Endodermal cell (in vitro differentiated cells): ENCODE data around the gene PPP2R5E. TPM values are rescaled to one million over a fixed set of nuclear protein-coding genes. Genes with fewer than 3 reads are reported as not detected.

ENCODE experiments used
- DNase-seq: peaks from one replicate; pipeline ENCODE4 v3.0.0-alpha.2; 2017
- H3K27ac ChIP-seq: 2 replicates; pipeline ENCODE4 v1.5.1; 2013; ENCODE audit warnings: mild to moderate bottlenecking, low read depth, low read length, moderate library complexity
- H3K27me3 ChIP-seq: 2 replicates; pipeline ENCODE4 v1.6.1; 2013; ENCODE audit warnings: mild to moderate bottlenecking, low read length, moderate library complexity; ENCODE audit not compliant: insufficient read depth, control insufficient read depth, poor library complexity, severe bottlenecking
- H3K36me3 ChIP-seq: 2 replicates; pipeline ENCODE4 v1.7.0; 2013; ENCODE audit warnings: mild to moderate bottlenecking, low read length, moderate library complexity; ENCODE audit not compliant: control insufficient read depth, insufficient read depth
- H3K4me1 ChIP-seq: one replicate; pipeline ENCODE4 v1.7.0; 2013; ENCODE audit warnings: low read length; ENCODE audit not compliant: control insufficient read depth, insufficient read depth
- H3K4me3 ChIP-seq: 2 replicates; pipeline ENCODE4 v1.5.1; 2013; ENCODE audit warnings: mild to moderate bottlenecking, low read length, moderate library complexity
- H3K9ac ChIP-seq: 2 replicates; pipeline ENCODE4 v1.6.1; 2013; ENCODE audit warnings: mild to moderate bottlenecking, low read length, moderate library complexity; ENCODE audit not compliant: poor library complexity, severe bottlenecking; ENCODE audit errors: extremely low read depth
- H3K9me3 ChIP-seq: 2 replicates; pipeline ENCODE4 v1.6.1; 2013; ENCODE audit warnings: mild to moderate bottlenecking, low read length, moderate library complexity; ENCODE audit not compliant: control insufficient read depth
- H3K27ac Mint-ChIP-seq: 2 replicates; pipeline ENCODE4 v1.8.0; 2020; ENCODE audit warnings: mixed read lengths
- H3K27me3 Mint-ChIP-seq: 2 replicates; pipeline ENCODE4 v1.8.0; 2021; ENCODE audit warnings: mild to moderate bottlenecking, mixed read lengths; ENCODE audit not compliant: insufficient read depth
- H3K36me3 Mint-ChIP-seq: 2 replicates; pipeline ENCODE4 v1.8.0; 2020; ENCODE audit warnings: low read depth, mixed read lengths
- H3K4me1 Mint-ChIP-seq: 2 replicates; pipeline ENCODE4 v1.8.0; 2020; ENCODE audit warnings: mixed read lengths
- H3K4me3 Mint-ChIP-seq: 2 replicates; pipeline ENCODE4 v1.8.0; 2020; ENCODE audit warnings: mild to moderate bottlenecking, moderate library complexity, mixed read lengths
- H3K9me3 Mint-ChIP-seq: 2 replicates; pipeline ENCODE4 v1.8.0; 2020; ENCODE audit warnings: mild to moderate bottlenecking, mixed read lengths
- WGBS, 2 experiments: methylation state at CpG; one replicate each; pipeline versions ENCODE4 v1.1.5 to v1.1.7; 2013; ENCODE audit warnings: missing lambda C conversion rate in 2 of 2, mixed read lengths in 1 of 2; ENCODE audit not compliant: insufficient coverage in 1 of 2, insufficient read length in 1 of 2; 5-methylcytosine and 5-hydroxymethylcytosine counted together
- total RNA-seq, 2 donors: library from RNA; stranded (reverse); fragmentation: NEBNext Ultra II Directional in 1 of 2; extraction: Animal tissue kit (Norgen Biotek cat#: 25700) in 1 of 2; gene quantifications; 2 replicates in 1 of 2; 3 replicates in 1 of 2; pipeline ENCODE4 v1.2.1, GENCODE V29; 2021
- TF ChIP-seq, protein P1 (sequence below): fragments of 200-600 bp; sonication (generic); conservative IDR thresholded peaks from 2 replicates; pipeline ENCODE4 v1.5.0; 2021; ENCODE audit warnings: antibody characterized with exemption, mild to moderate bottlenecking

The PPP2R5E gene
- total RNA-seq, 2 donors from 2014 or later = 61.1 to 63.8 TPM

DNA sequence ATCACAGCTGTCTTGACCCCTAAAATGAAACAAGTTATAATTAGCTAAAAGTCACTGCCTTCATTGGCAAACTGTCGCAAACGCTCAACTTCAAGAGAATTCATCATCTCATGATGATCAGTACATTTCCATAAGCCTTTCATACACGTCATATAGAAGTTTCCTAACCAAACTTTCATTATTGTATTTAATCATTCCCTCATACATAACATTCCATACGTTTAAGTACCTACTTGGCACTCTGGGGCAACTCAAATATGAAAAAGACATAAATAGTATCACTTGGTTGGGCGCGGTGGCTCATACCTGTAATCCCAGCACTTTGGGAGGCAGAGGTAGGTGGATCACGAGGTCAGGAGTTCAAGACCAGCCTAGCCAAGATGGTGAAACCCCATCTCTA is 12.4 kb upstream of the PPP2R5E start:
- H3K4me3 Mint-ChIP-seq = no peak overlapping the region
- H3K4me1 ChIP-seq = no peaks in the 10 kb centered on the region
- 86 to 91% methylated on average over 6 to 7 of the region's 7 CpGs for WGBS, 2 experiments
- no peaks in the 10 kb centered on the region for H3K4me1 Mint-ChIP-seq
- H3K27me3 ChIP-seq = no peaks in the 10 kb centered on the region
- no peaks in the 10 kb centered on the region for H3K9me3 ChIP-seq
- H3K4me3 ChIP-seq = no peak overlapping the region
- no peaks in the 10 kb centered on the region for H3K9me3 Mint-ChIP-seq
- DNase-seq = no peak
- no peaks in the 10 kb centered on the region for H3K36me3 ChIP-seq
- no peaks in the 10 kb centered on the region for H3K36me3 Mint-ChIP-seq
- no peak overlapping the region for H3K9ac ChIP-seq
- no peak overlapping the region for H3K27ac Mint-ChIP-seq
- TF ChIP-seq, protein P1, sequence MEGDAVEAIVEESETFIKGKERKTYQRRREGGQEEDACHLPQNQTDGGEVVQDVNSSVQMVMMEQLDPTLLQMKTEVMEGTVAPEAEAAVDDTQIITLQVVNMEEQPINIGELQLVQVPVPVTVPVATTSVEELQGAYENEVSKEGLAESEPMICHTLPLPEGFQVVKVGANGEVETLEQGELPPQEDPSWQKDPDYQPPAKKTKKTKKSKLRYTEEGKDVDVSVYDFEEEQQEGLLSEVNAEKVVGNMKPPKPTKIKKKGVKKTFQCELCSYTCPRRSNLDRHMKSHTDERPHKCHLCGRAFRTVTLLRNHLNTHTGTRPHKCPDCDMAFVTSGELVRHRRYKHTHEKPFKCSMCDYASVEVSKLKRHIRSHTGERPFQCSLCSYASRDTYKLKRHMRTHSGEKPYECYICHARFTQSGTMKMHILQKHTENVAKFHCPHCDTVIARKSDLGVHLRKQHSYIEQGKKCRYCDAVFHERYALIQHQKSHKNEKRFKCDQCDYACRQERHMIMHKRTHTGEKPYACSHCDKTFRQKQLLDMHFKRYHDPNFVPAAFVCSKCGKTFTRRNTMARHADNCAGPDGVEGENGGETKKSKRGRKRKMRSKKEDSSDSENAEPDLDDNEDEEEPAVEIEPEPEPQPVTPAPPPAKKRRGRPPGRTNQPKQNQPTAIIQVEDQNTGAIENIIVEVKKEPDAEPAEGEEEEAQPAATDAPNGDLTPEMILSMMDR = no peak
- H3K27ac ChIP-seq = no peak overlapping the region
- no peaks in the 10 kb centered on the region for H3K27me3 Mint-ChIP-seq

DNA sequence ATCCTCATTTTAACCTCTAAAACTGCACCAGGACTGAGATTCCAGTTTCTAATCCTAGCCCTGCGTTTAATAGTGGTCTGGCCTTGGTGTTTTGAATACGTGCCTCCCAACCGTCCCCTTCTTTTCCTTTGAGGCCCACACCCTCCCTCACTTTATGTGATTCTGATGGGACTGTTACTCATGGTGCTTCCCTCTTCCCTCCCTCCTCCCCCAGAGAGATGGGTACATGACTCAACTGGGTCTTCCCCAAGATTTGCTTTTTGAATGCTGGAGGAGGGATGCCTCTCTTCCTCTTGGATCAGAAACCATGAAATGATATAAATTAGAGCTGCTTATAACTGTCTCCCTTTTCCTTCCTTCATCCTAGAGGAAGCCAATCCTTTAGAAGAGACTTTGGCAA is 8.2 kb upstream of the PPP2R5E start:
- Histone ChIP-seq H3K9me3 (no peaks in the 10 kb centered on the region), H3K9ac (no peak overlapping the region), H3K4me3 (no peak overlapping the region), H3K4me1 (no peaks in the 10 kb centered on the region), H3K27ac (no peak overlapping the region), H3K27me3 (no peaks in the 10 kb centered on the region), H3K36me3 (no peaks in the 10 kb centered on the region)
- Mint-ChIP-seq H3K4me1 (no peaks in the 10 kb centered on the region), H3K9me3 (no peaks in the 10 kb centered on the region), H3K36me3 (no peaks in the 10 kb centered on the region), H3K27ac (no peak overlapping the region), H3K27me3 (no peaks in the 10 kb centered on the region), H3K4me3 (no peak overlapping the region)
- no peak for DNase-seq
- 52% methylated on average over 3 of the region's 3 CpGs; no CpG with 5 or more reads in 1 of the 2 experiments for whole genome bisulfite sequencing, 2 experiments
- TF ChIP-seq, protein P1 = no peak

DNA sequence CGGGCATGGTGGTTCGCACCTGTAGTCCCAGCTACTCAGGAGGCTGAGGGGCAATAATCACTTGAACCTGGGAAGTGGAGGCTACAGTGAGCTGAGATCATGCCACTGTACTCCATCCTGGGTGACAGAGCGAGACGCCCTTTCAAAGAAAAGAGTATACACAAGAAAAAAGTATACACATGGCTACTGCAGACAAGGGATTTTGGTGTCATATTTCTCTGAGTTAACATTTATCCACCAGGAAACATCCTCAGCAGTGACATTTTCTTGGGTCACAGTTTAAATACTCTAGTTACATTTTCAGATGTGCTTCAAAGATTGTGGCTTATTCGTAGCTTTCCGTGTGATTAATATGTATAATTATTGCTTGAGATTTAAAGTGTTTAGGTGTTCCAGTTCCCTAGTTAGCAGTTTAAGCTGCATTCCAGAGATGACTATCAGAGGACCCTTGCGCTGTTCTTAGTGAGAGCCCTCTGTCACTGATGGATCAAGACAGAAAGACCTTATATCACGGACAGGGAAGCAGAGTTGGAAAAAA is 4.7 kb upstream of the PPP2R5E start:
- H3K4me1 ChIP-seq = no peaks in the 10 kb centered on the region
- H3K9me3 ChIP-seq = no peaks in the 10 kb centered on the region
- H3K36me3 ChIP-seq = no peaks in the 10 kb centered on the region
- no peak overlapping the region for H3K4me3 Mint-ChIP-seq
- H3K4me3 ChIP-seq = no peak overlapping the region
- DNase-seq = no peak
- H3K36me3 Mint-ChIP-seq = no peaks in the 10 kb centered on the region
- no peak overlapping the region for H3K27ac Mint-ChIP-seq
- TF ChIP-seq, protein P1 = no peak
- no peak overlapping the region for H3K9ac ChIP-seq
- no peaks in the 10 kb centered on the region for H3K27me3 ChIP-seq
- no peak overlapping the region for H3K27ac ChIP-seq
- H3K9me3 Mint-ChIP-seq = no peaks in the 10 kb centered on the region
- WGBS, 2 experiments = 92 to 97% methylated on average over 4 to 8 of the region's 8 CpGs
- peaks cover 3% of the 10 kb centered on the region for H3K4me1 Mint-ChIP-seq
- no peaks in the 10 kb centered on the region for H3K27me3 Mint-ChIP-seq
